ENCODE measurements around the gene PPT2.

- TF ChIP-seq NFYB (CRISPR knock-in tag; conservative IDR thresholded peaks at IDR 0.05; ENCODE audit: low read depth) (no peak), ATF1 (CRISPR knock-in tag; IDR thresholded peaks at IDR 0.05) (no peak), KAT7 (CRISPR knock-in tag; IDR thresholded peaks at IDR 0.05; ENCODE audit: borderline replicate concordance) (no peak), CTCF (IDR thresholded peaks at IDR 0.05) (no peak), ESRRA (CRISPR knock-in tag; IDR thresholded peaks at IDR 0.05; ENCODE audit: borderline replicate concordance) (no peak), HMGXB4 (CRISPR knock-in tag; IDR thresholded peaks at IDR 0.05) (no peak), FOXP1 (CRISPR knock-in tag; IDR thresholded peaks at IDR 0.05; ENCODE audit: borderline replicate concordance) (no peak), MXD4 (CRISPR knock-in tag; IDR thresholded peaks at IDR 0.05; ENCODE audit: borderline replicate concordance) (no peak), RELA (CRISPR knock-in tag; IDR thresholded peaks at IDR 0.05; ENCODE audit: borderline replicate concordance) (no peak), NR2C2 (CRISPR knock-in tag; IDR thresholded peaks at IDR 0.05) (no peak), ELF4 (CRISPR knock-in tag; IDR thresholded peaks at IDR 0.05; ENCODE audit: low read depth) (no peak), JUN (CRISPR knock-in tag; IDR thresholded peaks at IDR 0.05) (no peak)
- TF ChIP-seq, protein P1, sequence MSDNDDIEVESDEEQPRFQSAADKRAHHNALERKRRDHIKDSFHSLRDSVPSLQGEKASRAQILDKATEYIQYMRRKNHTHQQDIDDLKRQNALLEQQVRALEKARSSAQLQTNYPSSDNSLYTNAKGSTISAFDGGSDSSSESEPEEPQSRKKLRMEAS (CRISPR knock-in tag; IDR thresholded peaks at IDR 0.05): no peak
- TF ChIP-seq, protein P2, sequence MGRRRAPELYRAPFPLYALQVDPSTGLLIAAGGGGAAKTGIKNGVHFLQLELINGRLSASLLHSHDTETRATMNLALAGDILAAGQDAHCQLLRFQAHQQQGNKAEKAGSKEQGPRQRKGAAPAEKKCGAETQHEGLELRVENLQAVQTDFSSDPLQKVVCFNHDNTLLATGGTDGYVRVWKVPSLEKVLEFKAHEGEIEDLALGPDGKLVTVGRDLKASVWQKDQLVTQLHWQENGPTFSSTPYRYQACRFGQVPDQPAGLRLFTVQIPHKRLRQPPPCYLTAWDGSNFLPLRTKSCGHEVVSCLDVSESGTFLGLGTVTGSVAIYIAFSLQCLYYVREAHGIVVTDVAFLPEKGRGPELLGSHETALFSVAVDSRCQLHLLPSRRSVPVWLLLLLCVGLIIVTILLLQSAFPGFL (CRISPR knock-in tag; IDR thresholded peaks at IDR 0.05; ENCODE audit: borderline replicate concordance): no peak
Observed at GRCh38 chr6:32183030-32183429, 29.1 kb downstream of the PPT2 start.

Measured in WTC11 (cell line).